SU-DHL-6 (cell line): ENCODE measurements around the gene PPP2R2C.

ENCODE experiments used
- CTCF ChIP-seq: fragments of 200-600 bp; sonication (generic); IDR thresholded peaks from one replicate; pipeline ENCODE4 v1.5.1; 2017; ENCODE audit warnings: antibody characterized with exemption, mild to moderate bottlenecking, low read length, moderate library complexity; ENCODE audit not compliant: insufficient read depth, poor library complexity, severe bottlenecking
- EZH2phosphoT487 ChIP-seq: fragments of 200-600 bp; sonication (generic), shearing (Covaris generic); conservative IDR thresholded peaks from 2 replicates; pipeline ENCODE4 v1.6.1; 2018; ENCODE audit warnings: mild to moderate bottlenecking, antibody characterized with exemption, low read length, moderate library complexity, mixed read lengths

- TF ChIP-seq CTCF: no peak
- TF ChIP-seq EZH2phosphoT487: no peak
Measured at GRCh38 chr4:6307891-6308290, 164.5 kb downstream of the PPP2R2C start.
